Activated CD4-positive, alpha-beta T cell treated with anti-CD3 and anti-CD28 coated beads, Interleukin-2, Interleukin-4, amounts not matched to agents 100 ng/mL and 50 ng/mL, durations not matched to agents 16 hours and 8 hours (primary cell): Measurements from ENCODE around the gene MSX1.

Experiments used
- DNase-seq: peaks from one replicate; pipeline ENCODE4 v3.0.0-alpha.2; 2020; ENCODE audit warnings: low spot score

The MSX1 gene

GRCh38 chr4:4869731-4870571 is 10.5 kb downstream of the MSX1 start:
- DNase-seq, result no peak

GRCh38 chr4:4870576-4871241 is 11.2 kb downstream of the MSX1 start:
- no peak for DNase-seq

- no peak for DNase-seq
These were observed 11.7 kb downstream of the MSX1 start for GRCh38 chr4:4871242-4871572.

DNA sequence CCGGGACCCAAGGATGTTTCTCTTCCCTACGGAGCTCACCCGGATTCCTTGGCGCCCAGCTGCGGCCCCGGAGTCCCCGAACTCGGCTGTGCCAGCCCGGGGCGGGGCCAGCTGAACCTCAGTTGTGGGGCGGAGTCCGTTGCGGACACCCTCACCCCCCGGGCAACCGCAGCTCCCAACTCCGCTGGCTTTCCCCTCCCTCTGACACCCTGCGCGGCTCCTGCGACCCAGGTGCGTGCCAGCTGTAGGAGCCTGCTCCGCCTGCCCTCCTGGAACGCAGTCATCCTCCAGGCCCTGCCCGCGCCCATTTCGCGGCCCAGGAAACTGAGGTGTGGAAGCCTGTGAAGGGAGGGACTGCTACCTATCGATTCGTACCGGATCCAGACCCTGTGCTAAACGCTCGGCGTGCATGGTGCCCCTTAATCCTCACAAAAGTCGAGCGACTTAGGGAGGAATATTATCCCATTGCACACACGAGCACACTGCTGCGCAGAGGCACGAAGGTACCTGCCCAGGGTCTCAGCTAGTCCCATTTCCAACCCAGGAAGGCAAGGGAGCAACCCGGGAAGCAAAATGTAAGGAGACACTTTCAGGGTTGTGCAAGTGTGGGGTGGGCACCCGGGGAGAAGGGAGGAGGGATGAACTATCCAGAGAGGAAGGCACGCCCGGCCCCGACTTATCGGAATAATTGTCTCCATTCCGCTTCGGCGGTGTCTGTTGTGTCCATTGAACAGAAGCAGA is 12.3 kb downstream of the MSX1 start:
- no peak for DNase-seq

DNA sequence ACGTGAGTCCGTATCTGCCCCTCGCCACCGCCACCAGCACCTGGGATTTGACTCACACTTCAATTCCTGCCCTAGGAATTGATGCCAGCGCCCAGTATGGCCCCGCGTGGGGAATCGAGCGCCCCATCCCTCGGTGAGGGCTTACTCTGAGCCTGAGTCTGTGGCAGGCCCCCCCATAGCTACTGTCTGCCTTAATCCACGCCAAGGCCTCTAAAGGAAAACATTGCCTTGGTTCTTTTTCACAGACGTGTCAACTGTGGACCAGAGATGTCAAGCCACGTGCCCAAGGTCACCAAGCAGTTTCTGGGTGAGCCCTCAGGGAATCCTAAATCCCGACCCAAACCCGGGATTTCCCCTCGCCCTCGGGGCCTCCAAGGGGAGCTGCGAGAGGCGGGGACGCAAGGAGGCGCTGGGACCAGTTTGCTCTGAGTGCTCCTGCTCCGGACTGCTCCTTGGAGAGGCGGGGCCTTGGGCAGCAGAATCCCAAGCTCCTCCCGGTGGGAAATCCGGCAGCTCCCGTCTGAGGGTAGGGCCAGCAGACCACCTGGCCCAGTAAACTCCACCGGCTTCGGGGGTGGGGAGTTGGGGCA is 12.9 kb downstream of the MSX1 start:
- no peak for DNase-seq

- no peak for DNase-seq
These were observed 13.7 kb downstream of the MSX1 start for GRCh38 chr4:4873203-4873602.

DNA sequence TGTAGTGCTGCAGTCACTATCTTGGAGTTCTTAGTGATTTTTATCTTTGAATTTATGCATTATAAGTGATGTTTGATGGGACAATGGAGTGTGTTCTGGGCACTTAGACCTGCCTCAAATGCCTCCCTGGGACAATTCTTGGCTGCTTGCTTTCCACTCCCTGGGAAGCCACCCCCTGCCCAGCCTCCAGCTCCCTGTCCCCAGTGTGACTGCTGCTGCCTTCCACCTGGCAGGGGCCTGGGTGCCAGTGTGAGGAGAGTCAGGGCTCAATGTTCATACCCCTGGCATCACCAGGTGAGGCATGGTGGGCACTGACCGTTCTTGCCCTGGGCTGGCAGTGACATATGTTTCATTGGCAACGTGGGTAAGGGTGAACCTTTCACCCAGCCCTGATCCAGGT is 14.8 kb downstream of the MSX1 start:
- no peak for DNase-seq

- no peak for DNase-seq
These were observed 15.7 kb downstream of the MSX1 start for GRCh38 chr4:4875147-4875546.

GRCh38 chr4:4875611-4876010 is 16.1 kb downstream of the MSX1 start:
- DNase-seq, result no peak

- DNase-seq, result no peak
These were observed 17.6 kb downstream of the MSX1 start for GRCh38 chr4:4876945-4877661.

GRCh38 chr4:4880492-4880891 is 21.0 kb downstream of the MSX1 start:
- no peak for DNase-seq

DNA sequence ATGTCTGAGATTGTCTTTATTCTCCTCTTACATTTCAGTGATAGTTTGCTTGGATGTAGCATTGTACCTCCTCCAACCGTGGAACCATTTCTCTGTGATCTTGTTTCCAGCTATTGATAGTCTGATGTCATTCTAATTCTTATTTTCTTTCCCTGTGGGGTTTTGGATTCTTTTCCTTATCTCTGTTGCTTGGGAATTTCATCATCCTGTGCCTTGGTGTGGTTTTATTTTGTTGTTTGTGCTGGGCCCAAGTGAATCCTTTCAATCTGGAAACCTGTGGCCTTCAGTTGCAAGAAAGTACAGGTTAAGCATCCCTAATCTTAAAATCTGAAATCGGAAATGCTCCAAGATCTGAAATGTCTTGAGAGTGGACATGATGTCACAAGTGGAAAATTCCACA is 22.0 kb downstream of the MSX1 start:
- no peak for DNase-seq

GRCh38 chr4:4884611-4885010 is 25.1 kb downstream of the MSX1 start:
- DNase-seq, result no peak

DNA sequence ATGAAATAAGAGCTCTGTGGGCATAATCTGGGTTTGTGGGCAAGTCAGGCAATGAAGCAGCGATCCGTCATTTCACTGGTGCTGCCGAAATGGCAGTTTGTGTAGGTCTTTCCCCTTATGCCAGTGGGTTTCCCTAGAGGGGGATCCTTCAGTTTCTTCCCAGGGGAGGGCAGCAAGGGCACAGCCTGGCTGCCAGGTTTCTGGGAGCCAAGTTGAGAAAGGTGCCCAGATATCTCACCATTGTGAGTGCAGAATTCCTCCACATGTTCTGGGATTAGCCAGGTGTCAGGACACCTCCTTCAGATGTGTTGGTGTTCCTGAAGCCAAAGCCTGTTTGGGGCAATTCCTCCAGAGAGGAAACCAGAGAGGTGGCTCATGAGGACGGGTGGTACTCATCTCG is 28.0 kb downstream of the MSX1 start:
- DNase-seq, result no peak

- DNase-seq, result no peak
These were observed 29.2 kb downstream of the MSX1 start for GRCh38 chr4:4888695-4889094.

DNA sequence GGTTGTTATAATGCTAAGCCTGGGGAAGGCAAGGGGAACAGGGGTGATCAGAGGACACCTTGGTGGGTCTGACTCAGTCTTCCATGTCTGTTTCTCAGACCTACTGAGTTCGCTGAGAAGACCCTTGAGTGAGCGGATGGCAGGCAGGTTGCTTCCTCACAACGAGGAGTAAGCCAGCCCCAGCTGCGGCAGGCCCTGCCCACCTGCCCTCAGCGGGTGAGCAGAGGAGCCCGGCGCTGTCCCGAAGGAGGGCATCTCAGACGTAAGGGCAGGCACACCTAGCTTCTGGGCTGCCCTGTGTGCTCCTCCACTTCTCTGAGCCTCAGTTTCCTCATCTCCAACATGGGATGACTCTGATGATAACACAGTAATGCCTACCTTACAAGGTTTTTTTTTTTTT is 30.3 kb downstream of the MSX1 start:
- no peak for DNase-seq

DNA sequence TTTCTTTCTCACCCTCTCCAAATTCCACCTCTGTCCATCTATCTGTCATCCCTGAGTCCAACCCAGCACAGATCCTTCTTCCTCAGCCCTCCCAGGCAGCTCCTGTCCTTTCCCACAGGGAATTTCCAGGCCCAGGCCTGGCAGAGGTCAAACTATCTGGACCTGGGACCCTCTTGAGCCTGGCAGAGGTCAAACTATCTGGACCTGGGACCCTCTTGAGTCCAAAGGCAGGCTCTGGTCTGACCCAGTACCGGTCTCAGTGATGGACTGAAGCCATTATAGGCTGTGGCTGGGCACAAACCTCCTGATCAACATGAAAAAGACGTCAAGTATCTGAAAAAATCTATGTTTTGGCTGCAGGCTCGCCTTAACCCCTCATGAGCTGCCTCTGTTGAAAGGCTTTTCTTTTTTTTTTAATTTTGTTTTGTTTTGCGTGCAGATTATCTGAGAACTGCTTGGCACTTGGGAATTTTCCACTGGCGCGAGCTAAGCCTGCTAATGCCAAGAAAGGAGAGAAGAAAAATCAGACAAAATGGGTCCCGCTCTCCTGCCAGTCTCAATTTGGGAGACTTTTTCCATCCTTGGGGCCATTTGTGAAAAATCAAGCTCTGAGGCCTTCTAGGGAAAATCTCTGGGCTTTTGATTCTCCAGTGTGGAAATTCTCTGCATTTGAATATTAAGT is 31.2 kb downstream of the MSX1 start:
- DNase-seq, result no peak

- DNase-seq, result no peak
These were observed 34.3 kb downstream of the MSX1 start for GRCh38 chr4:4893721-4894120.

DNA sequence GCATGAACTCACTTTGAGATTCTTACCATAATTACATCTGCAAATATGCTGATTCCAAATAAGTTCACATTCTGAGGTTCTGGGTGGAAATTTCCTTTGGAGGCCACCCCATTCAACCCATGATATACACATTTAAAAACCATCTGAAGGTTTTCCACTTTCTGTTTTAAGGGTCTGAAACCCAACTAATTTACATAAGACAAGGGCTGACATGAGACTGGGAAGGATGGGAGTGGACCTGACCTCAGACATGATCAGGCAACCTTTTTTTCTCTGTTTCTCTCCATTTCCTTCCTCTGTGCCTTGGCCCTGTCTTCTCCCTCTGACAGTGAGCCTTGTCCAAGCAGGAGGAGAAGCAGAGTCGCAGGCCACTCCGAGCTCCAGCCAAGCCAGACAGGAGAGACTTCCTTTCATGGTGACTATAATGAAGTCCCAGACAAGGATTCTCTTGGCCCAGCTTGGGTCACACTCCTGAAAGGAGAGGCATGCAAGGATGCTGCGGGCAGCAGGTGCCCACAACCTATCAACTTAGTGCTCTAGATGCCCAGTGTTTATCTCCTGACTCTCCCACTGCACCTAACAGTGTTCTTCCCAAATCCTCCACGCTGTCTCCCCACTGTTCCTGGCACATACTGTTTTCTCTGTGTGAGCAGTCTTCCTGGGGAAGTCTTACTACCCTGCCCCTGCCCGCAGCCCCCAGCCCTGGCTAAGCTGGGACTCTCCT is 39.9 kb downstream of the MSX1 start:
- no peak for DNase-seq

GRCh38 chr4:4901877-4902276 is 42.4 kb downstream of the MSX1 start:
- no peak for DNase-seq

GRCh38 chr4:4912155-4912554 is 52.7 kb downstream of the MSX1 start:
- DNase-seq, result no peak
